Activated T-helper 1 cell treated with anti-CD3 and anti-CD28 coated beads, Interleukin-12 subunit alpha, Interleukin-12 subunit beta, Interleukin-2, Interleukin-4 antibody, amounts not matched to agents 30 ng/mL and 10 ng/mL and 1 ng/mL, durations not matched to agents 14 hours and 24 hours and 36 hours (primary cell): ENCODE measurements around the gene HNF4A. TPM values are rescaled to one million over a fixed set of nuclear protein-coding genes. Genes with fewer than 3 reads are reported as not detected.

Experiments used
- DNase-seq: peaks from one replicate; pipeline ENCODE4 v3.0.0; 2021; ENCODE audit warnings: low spot score
- H3K27ac Mint-ChIP-seq: one replicate; pipeline ENCODE4 v1.8.0; 2021; ENCODE audit warnings: mild to moderate bottlenecking, mixed read lengths
- H3K27me3 Mint-ChIP-seq: one replicate; pipeline ENCODE4 v1.8.0; 2022; ENCODE audit warnings: mild to moderate bottlenecking, moderate library complexity, mixed read lengths; ENCODE audit not compliant: insufficient read depth
- H3K36me3 Mint-ChIP-seq: one replicate; pipeline ENCODE4 v1.8.0; 2021; ENCODE audit warnings: low read depth, mixed read lengths
- H3K4me1 Mint-ChIP-seq: one replicate; pipeline ENCODE4 v1.8.0; 2021; ENCODE audit warnings: low read depth, mixed read lengths
- H3K4me3 Mint-ChIP-seq: one replicate; pipeline ENCODE4 v1.8.0; 2021; ENCODE audit warnings: mild to moderate bottlenecking, moderate library complexity, mixed read lengths
- H3K9me3 Mint-ChIP-seq: one replicate; pipeline ENCODE4 v1.8.0; 2021; ENCODE audit warnings: mixed read lengths
- intact Hi-C: fragments of 100-400 bp; cut with micrococcal nuclease; formaldehyde crosslinking; loops from one replicate; pipeline ENCODE4 v1.15.1; 2024
- total RNA-seq: library from RNA; stranded (reverse); gene quantifications from 2 replicates; pipeline ENCODE4 v1.2.3, GENCODE V29; 2022

HNF4A gene
- total RNA-seq, 1 donor from 2014 or later: not detected

DNA sequence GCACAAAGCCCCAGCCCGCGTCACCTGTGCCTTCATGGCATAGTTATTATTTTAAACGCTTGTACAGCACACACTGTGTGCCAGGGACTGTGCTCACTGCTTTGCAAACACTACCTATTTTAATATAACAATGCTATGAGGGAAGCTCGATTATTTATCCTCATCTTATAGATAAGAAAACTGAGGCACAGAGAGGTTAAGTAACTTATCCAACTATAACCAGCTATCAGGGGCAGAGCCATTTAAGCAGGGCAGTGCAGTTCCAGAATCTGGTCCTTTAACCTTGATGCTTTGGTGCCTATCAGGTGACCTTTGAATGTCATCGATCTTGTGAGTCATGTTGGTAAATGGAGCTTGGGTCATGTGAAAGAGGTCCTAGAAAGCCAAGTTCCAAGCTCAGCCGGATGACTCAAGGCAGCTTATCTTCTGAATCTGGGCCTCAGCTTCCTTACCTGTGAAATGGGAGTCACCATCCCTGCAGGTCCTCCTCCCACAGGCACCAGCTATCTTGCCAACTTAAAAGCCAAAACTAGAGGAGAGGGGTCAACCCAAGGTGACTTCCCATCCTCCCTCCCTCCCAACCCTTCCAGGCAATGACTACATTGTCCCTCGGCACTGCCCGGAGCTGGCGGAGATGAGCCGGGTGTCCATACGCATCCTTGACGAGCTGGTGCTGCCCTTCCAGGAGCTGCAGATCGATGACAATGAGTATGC lies 63.8 kb downstream of the HNF4A start:
- no peak for DNase-seq
- Mint-ChIP-seq H3K4me1 (no peaks in the 10 kb centered on the region), H3K9me3 (no peaks in the 10 kb centered on the region), H3K4me3 (no peak overlapping the region), H3K27ac (no peak overlapping the region), H3K36me3 (no peaks in the 10 kb centered on the region), H3K27me3 (peaks cover 14% of the 10 kb centered on the region)
- intact Hi-C loops: no loop called here

DNA sequence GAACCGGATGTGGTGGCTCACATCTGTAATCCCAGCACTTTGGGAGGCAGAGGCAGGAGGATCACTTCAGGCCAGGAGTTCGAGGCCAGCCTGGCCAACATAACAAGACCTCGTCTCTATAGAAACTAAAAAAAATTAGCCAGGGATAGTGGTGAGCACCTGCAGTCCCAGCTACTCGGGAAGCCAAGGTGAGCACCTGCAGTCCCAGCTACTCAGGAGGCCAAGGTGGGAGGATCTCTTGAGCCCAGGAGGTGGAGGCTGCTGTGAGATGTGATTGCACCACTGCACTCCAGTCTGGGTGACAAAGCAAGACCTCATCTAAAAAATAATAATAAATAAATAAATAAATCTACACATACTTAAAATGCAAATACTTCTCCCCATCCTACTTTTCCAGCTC lies 65.0 kb downstream of the HNF4A start:
- no peak for DNase-seq
- Mint-ChIP-seq H3K9me3 (no peaks in the 10 kb centered on the region), H3K27me3 (peaks cover 14% of the 10 kb centered on the region), H3K36me3 (no peaks in the 10 kb centered on the region), H3K27ac (no peak overlapping the region), H3K4me3 (no peak overlapping the region), H3K4me1 (no peaks in the 10 kb centered on the region)
- intact Hi-C loops: no loop called here

DNA sequence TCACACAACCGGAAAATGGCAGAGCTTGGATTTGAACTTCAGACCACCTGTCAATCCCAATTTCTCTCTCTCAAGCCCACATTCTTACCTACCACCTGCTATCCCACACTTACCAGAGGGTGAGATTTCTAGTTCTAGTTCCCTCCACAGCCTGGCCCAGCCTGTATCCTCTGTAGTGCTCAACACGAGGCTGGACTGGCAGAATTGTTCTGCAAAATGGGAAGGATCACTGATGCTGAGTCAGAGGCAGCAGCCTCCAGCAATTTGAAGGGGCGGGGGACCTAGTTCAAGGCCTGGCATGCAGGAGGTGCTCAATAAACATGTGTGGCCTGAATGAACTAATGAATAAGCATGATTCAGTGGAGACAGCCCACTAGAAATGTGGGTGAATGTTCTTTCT lies 66.6 kb downstream of the HNF4A start:
- H3K4me1 Mint-ChIP-seq: no peaks in the 10 kb centered on the region
- intact Hi-C loops: no loop called here
- no peak overlapping the region for H3K4me3 Mint-ChIP-seq
- H3K27me3 Mint-ChIP-seq: peaks cover 12% of the 10 kb centered on the region
- no peak overlapping the region for H3K27ac Mint-ChIP-seq
- no peaks in the 10 kb centered on the region for H3K36me3 Mint-ChIP-seq
- H3K9me3 Mint-ChIP-seq: no peaks in the 10 kb centered on the region
- DNase-seq: no peak

DNA sequence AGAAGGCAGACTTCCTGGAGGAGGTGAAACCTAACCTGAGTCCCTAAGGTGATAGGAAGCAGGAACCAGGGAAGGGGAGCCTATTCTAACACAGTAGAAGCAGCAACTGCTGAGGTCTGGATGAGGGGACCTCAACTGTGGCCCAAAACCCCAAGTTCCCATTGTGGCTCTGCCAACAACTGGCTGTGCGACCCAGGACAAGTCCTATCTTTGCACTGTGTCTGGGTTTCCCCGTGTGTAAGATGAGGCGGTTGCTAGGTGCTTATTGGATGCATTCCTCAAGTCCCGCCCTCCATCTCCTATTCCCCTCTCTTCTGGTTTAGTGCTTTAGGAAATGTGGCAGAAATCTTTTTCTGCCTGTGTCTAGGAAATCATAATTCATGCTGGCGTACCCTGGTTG lies 68.0 kb downstream of the HNF4A start:
- peaks cover 12% of the 10 kb centered on the region for H3K27me3 Mint-ChIP-seq
- H3K27ac Mint-ChIP-seq: no peak overlapping the region
- H3K9me3 Mint-ChIP-seq: no peaks in the 10 kb centered on the region
- intact Hi-C loops: no loop called here
- H3K4me3 Mint-ChIP-seq: no peak overlapping the region
- H3K4me1 Mint-ChIP-seq: no peaks in the 10 kb centered on the region
- no peak for DNase-seq
- no peaks in the 10 kb centered on the region for H3K36me3 Mint-ChIP-seq

DNA sequence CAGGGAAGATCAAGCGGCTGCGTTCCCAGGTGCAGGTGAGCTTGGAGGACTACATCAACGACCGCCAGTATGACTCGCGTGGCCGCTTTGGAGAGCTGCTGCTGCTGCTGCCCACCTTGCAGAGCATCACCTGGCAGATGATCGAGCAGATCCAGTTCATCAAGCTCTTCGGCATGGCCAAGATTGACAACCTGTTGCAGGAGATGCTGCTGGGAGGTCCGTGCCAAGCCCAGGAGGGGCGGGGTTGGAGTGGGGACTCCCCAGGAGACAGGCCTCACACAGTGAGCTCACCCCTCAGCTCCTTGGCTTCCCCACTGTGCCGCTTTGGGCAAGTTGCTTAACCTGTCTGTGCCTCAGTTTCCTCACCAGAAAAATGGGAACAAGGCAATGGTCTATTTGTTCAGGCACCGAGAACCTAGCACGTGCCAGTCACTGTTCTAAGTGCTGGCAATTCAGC lies 68.6 kb downstream of the HNF4A start:
- no peak overlapping the region for H3K4me3 Mint-ChIP-seq
- no peaks in the 10 kb centered on the region for H3K36me3 Mint-ChIP-seq
- H3K27ac Mint-ChIP-seq: no peak overlapping the region
- H3K4me1 Mint-ChIP-seq: no peaks in the 10 kb centered on the region
- DNase-seq: no peak
- H3K9me3 Mint-ChIP-seq: no peaks in the 10 kb centered on the region
- H3K27me3 Mint-ChIP-seq: peaks cover 12% of the 10 kb centered on the region
- intact Hi-C loops: no loop called here

DNA sequence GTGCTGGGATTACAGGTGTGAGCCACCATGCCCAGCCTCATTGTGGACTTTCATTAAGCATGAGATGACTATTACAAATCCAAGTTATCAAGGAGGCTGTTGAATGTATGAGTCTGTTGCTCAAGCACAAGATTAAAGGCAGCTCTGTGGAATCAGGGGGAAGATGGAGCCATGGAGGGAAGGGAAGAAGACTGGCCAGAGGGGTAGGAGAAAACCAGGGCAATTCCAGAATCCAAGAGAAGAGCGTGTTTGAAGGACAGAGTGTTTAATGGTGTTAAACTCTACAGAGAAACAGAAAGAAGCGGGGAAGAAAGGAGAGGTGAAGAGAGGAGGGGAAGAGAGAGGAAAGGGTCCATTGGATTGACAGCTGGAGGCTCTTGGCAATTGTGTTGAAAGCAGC lies 70.4 kb downstream of the HNF4A start:
- no peak for DNase-seq
- no peaks in the 10 kb centered on the region for H3K4me1 Mint-ChIP-seq
- H3K27ac Mint-ChIP-seq: no peak overlapping the region
- H3K4me3 Mint-ChIP-seq: no peak overlapping the region
- intact Hi-C loops: no loop called here
- no peaks in the 10 kb centered on the region for H3K36me3 Mint-ChIP-seq
- H3K9me3 Mint-ChIP-seq: no peaks in the 10 kb centered on the region
- H3K27me3 Mint-ChIP-seq: peaks cover 7% of the 10 kb centered on the region

DNA sequence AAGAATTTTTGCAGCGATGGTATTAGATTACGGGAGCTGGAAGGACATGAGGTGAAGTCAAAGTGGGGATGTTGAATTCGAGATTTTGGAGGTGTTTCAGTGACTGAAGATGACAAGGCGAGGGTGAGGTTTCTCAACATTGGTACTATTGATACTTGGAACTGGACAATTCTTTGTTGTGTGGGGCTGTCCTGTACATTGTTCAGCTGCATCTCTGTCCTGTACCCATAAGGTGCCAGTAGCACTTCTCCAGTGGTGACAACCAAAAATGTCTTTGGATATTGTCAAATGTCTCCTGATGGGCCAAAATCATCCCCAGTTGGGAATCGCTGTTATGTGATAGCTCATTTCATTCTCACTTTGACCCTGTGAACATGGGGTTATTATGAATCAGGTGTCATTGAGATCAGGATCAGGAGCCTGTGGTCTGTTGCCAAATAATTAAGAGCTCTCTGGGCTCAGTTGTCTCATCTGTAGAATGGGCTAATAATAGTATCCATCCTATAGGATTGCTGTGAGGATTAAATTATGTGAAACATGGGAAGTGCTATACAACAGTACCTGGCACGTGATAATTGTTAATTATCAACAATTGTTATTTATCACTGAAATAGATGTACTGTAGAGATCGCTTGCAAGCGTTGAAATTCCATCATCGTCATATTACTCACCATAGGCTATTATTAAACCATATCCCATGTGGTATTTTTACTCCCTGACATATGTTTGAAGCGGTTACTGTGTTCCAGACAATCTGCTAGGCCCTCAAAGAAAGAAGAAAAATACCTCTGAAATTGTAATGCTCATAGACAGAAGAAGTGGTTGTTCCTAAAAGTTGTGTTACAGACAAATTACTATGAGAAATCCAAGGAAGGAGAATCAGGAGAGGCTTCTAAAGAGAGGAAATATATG lies 71.6 kb downstream of the HNF4A start:
- Mint-ChIP-seq H3K4me3 (no peak overlapping the region), H3K27me3 (peaks cover 3% of the 10 kb centered on the region), H3K36me3 (no peaks in the 10 kb centered on the region), H3K9me3 (no peaks in the 10 kb centered on the region), H3K27ac (no peak overlapping the region), H3K4me1 (no peaks in the 10 kb centered on the region)
- no peak for DNase-seq
- intact Hi-C loops: no loop called here

DNA sequence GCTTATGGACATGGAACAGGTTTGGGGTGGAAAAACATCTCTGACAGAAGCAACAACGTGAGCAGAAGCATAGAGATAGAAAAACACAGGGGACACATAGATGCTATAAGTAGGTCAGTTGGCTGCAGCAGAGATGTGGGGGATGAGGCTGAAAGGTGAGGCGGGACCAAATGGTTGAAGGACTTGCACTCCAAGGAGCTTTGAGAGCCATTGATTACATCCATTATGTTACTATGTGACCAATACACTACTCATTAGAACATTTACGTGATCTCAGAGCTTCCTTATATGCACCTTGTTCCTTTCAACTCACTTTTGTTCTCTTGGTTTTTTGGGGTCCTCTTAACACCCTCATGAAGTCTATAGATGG lies 72.3 kb downstream of the HNF4A start:
- H3K27ac Mint-ChIP-seq: no peak overlapping the region
- no peak overlapping the region for H3K4me3 Mint-ChIP-seq
- no peaks in the 10 kb centered on the region for H3K36me3 Mint-ChIP-seq
- DNase-seq: no peak
- H3K27me3 Mint-ChIP-seq: peaks cover 3% of the 10 kb centered on the region
- H3K9me3 Mint-ChIP-seq: no peaks in the 10 kb centered on the region
- intact Hi-C loops: no loop called here
- no peaks in the 10 kb centered on the region for H3K4me1 Mint-ChIP-seq

DNA sequence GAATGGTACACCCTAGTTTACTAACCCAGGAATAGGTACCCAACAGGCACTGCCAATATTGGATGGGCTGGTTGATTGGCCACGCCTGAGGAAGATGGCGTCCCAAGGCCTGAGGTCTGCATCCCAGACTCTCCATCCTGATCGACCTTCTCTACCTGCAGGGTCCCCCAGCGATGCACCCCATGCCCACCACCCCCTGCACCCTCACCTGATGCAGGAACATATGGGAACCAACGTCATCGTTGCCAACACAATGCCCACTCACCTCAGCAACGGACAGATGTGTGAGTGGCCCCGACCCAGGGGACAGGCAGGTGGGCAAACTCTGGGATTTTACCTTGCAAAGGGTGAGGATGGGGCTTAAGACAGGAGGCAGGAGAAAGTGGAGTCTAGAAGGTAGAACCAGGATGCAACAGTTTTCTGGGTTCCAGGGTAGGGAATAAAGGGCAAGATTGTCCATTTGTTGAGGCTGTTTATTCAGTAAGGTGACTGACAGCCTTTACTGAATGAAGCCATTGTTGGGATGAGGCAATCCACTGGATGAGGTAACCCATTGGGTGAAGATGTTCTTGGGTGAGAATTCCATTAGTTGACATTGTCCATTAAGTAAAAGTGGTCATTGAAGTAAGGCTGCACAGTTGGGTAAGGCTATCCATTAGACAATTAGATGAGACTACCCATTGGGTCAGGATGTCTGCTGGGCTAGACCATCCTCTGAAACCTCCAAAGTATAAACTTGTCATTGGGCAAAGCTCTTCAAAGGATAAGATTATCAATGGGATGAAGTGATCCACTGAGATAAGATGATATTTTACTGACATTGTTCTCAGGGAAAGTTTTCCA lies 72.9 kb downstream of the HNF4A start:
- H3K4me3 Mint-ChIP-seq: no peak overlapping the region
- H3K27ac Mint-ChIP-seq: no peak overlapping the region
- no peaks in the 10 kb centered on the region for H3K4me1 Mint-ChIP-seq
- no peak for DNase-seq
- H3K9me3 Mint-ChIP-seq: no peaks in the 10 kb centered on the region
- H3K36me3 Mint-ChIP-seq: no peaks in the 10 kb centered on the region
- intact Hi-C loops: no loop called here
- peaks cover 5% of the 10 kb centered on the region for H3K27me3 Mint-ChIP-seq

DNA sequence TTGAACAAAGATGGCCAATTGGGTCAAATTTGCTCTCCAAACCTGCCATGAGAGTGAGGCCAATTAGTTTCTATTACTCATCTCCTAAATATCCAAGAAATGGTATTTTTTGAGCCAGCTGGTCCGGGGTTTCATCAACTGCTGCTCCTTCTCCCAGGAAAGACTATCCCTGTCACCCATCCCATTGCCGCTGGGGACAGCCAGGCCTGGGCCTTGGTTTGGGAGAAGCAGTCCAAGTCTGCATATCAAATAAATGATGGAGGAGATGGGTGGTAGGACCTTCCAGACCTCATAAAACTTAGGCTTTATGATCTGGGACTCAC lies 73.5 kb downstream of the HNF4A start:
- intact Hi-C loops: no loop called here
- Mint-ChIP-seq H3K9me3 (no peaks in the 10 kb centered on the region), H3K36me3 (no peaks in the 10 kb centered on the region)

DNA sequence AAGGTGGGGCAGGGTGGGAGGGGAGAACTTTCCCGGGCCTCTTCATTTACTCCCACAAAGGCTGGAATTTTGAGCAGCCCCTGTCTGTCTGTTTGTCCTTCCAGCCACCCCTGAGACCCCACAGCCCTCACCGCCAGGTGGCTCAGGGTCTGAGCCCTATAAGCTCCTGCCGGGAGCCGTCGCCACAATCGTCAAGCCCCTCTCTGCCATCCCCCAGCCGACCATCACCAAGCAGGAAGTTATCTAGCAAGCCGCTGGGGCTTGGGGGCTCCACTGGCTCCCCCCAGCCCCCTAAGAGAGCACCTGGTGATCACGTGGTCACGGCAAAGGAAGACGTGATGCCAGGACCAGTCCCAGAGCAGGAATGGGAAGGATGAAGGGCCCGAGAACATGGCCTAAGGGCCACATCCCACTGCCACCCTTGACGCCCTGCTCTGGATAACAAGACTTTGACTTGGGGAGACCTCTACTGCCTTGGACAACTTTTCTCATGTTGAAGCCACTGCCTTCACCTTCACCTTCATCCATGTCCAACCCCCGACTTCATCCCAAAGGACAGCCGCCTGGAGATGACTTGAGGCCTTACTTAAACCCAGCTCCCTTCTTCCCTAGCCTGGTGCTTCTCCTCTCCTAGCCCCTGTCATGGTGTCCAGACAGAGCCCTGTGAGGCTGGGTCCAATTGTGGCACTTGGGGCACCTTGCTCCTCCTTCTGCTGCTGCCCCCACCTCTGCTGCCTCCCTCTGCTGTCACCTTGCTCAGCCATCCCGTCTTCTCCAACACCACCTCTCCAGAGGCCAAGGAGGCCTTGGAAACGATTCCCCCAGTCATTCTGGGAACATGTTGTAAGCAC lies 74.1 kb downstream of the HNF4A start:
- no peak for DNase-seq
- Mint-ChIP-seq H3K4me3 (no peak overlapping the region), H3K27me3 (peaks cover 4% of the 10 kb centered on the region), H3K4me1 (no peaks in the 10 kb centered on the region), H3K27ac (no peak overlapping the region), H3K36me3 (no peaks in the 10 kb centered on the region), H3K9me3 (no peaks in the 10 kb centered on the region)
- intact Hi-C loops: no loop called here

More for the DNA sequence above, 73.5 kb downstream of the HNF4A start:
- Mint-ChIP-seq H3K4me1 (no peaks in the 10 kb centered on the region), H3K4me3 (no peak overlapping the region), H3K27me3 (peaks cover 3% of the 10 kb centered on the region), H3K27ac (no peak overlapping the region)
- no peak for DNase-seq

DNA sequence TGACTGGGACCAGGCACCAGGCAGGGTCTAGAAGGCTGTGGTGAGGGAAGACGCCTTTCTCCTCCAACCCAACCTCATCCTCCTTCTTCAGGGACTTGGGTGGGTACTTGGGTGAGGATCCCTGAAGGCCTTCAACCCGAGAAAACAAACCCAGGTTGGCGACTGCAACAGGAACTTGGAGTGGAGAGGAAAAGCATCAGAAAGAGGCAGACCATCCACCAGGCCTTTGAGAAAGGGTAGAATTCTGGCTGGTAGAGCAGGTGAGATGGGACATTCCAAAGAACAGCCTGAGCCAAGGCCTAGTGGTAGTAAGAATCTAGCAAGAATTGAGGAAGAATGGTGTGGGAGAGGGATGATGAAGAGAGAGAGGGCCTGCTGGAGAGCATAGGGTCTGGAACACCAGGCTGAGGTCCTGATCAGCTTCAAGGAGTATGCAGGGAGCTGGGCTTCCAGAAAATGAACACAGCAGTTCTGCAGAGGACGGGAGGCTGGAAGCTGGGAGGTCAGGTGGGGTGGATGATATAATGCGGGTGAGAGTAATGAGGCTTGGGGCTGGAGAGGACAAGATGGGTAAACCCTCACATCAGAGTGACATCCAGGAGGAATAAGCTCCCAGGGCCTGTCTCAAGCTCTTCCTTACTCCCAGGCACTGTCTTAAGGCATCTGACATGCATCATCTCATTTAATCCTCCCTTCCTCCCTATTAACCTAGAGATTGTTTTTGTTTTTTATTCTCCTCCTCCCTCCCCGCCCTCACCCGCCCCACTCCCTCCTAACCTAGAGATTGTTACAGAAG lies 75.0 kb downstream of the HNF4A start:
- intact Hi-C loops: no loop called here
- DNase-seq: no peak
- Mint-ChIP-seq H3K4me1 (no peaks in the 10 kb centered on the region), H3K27ac (no peak overlapping the region), H3K9me3 (no peaks in the 10 kb centered on the region), H3K4me3 (no peak overlapping the region), H3K27me3 (peaks cover 4% of the 10 kb centered on the region), H3K36me3 (no peaks in the 10 kb centered on the region)
